ENCODE results near the gene PTGDS. TPM values are rescaled to one million over a fixed set of nuclear protein-coding genes. Genes with fewer than 3 reads are reported as not detected.
"Not testable (repeated sequence)": the region's sequence is repeated elsewhere in the genome, so short reads cannot be mapped to it uniquely, and the experiment has no call there.

The PTGDS gene
- polyA plus RNA-seq, 12 donors: 5.3 to 30.3 (median 13.6) TPM; not detected in 2

GRCh38 chr9:136985853-136986252 is 8.5 kb downstream of the PTGDS start:
- DNase-seq: no peak

DNA sequence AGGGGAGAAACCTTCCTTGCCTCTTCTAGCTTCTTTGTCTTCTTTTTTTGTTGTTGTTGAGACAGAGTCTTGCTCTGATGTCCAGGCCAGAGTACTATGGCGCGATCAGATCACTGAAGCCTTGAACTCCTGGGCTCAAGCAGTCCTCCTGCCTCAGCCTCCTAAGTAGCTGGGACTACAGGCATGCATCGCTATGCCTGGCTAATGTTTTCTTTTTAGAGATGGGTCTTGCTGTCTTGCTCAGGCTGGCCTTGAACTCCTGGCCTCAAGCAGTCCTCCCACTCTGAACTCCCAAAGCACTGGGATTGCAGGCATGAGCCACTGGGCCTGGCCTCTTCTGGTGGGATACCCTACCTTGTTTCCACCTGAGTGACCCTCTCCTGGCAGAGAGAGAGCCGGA is 11.6 kb downstream of the PTGDS start:
- DNase-seq: no peak

- no peak for DNase-seq
Measured at GRCh38 chr9:136990242-136990911, 13.1 kb downstream of the PTGDS start.

DNA sequence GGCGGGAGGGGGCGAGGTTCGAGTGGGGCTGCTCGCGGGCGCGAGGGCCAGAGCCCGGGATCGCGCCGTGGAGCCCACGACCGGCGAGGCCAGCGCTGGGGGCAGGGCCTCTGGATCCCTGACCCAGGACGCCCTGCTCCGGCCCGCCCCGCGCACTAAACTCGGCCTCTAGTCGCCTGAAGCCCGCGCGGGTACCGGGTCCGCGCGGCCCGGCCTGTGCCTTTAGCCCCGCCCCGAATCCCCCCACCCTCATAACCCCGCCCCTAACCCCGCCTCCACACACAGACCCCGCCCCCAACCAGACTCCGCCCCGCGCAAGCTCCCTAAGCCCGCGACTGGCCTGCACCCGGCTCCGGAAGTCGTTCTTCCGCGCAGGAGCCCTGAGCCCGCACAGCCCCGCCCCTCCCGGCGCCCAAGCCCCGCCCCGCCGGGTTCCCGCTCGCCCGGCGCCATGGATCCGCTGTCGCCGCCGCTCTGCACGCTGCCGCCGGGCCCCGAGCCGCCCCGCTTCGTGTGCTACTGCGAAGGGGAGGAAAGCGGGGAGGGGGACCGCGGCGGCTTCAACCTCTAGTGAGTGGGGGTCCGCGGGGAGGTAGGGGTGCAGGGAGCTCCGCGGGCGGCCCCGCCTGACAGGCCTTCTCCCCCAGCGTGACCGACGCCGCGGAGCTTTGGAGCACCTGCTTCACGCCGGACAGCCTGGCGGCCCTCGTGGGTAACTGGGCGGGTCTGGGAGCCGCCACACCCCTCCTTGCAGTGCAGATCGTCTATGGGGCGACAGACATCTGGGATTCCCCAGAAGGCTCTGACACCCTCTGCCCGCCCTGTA is 14.9 kb downstream of the PTGDS start, which contains the start of gene PAXX:
PAXX (plus strand) TSS at position 430 of the 826 bp plus-strand sequence; CDS start at position 452, 22 bp downstream.
- DNase-seq: peak; percentile 83

- DNase-seq: no peak
Measured at GRCh38 chr9:136992819-136993369, 15.6 kb downstream of the PTGDS start.

DNA sequence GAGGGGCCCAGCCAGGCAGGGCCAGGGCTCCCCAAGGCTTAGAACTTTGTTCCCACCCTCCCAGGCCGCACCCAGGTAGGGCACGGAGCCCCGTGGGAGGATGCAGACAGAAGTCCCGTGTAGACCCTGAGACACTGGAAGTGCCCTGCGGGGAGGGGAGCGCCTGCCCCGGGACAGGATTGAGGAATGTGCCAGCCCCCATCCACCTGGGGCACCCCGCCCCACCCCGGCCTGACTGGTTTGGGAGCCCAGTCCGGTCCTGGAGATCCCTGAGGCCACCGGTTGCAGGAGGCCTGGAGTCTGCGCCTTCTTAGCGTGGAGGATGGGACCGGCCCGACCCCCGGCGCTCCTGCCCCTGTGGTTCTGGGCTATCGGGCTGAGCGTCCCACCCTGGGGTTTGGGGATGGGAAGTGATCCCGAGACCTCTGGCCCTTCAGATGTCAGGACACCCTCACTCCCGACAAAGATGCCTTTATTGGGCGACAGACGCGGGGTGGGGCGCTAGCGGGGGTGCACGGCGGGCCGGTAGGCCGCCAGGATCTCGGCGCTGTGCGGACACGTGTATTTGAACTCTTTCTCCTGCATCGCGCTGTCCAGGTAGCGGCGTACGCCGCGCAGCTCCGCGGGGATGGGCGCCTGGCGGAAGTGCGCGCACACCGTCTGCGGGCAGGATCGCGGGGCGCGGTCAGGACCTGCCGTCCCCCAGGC is 17.0 kb downstream of the PTGDS start:
- no peak for DNase-seq

DNA sequence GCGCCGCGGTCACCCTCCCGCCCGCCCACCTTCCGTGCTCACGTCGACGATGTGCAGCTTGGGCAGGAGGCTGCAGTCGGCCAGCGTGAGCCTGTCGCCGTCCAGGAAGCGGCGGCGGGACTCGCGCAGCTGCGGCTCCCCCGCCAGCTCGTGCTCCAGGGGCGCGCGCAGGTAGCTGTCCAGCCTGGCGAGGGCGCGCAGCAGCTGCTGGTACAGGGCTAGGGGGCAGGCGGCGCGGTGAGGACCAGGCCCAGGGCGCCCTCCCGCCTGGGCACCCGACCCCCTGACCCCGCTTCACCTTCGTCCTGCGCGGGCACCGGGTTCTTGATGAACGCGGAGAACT is 17.6 kb downstream of the PTGDS start:
- DNase-seq: no peak

DNA sequence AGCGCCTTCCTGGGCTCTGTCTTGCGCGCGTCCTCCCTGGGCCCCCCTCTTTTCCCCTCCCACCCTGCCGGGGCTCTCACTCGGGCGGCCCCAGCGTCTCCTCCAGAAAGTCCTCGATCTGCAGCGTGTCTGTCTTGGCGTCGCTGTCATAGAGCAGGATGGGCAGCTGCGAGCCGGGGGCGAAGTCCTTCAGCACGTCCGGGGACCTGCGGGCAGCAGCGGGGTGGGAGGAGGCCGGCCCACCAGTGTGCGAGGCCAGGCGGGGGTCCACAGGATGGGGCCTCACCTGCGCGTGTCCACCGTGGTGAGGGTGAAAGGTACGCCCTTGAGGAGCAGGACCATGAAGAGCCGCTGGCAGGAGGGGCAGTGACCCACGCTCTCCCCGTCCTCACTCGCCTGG is 18.1 kb downstream of the PTGDS start:
- no peak for DNase-seq

GRCh38 chr9:136995772-136996311 is 18.5 kb downstream of the PTGDS start:
- no peak for DNase-seq

GRCh38 chr9:136996361-136997292 is 19.3 kb downstream of the PTGDS start, which contains the start of gene CLIC3:
Gene CLIC3 (minus strand): TSS chr9:136996568. CDS start chr9:136996543, 25 bp downstream.
- DNase-seq: no peak

DNA sequence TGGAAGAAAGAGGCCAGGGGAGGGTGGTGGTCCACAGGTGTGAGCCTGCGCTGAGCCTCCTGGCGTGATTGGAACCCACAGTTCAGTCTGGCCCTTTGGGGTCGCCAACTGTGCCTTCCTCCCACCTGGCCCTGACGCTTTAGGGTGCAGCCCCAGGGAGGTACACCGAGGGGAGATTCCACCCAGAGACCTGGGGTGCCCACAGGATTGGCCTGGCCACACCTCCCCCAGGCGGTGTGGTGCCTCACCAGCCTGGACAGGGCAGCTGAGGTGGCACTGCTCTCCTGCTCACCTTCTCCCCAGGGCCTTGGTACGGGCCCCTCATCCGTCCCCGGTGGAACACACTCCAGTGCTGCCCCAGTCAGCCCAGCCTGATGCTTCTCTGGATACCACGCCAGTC is 20.1 kb downstream of the PTGDS start:
- no peak for DNase-seq

DNA sequence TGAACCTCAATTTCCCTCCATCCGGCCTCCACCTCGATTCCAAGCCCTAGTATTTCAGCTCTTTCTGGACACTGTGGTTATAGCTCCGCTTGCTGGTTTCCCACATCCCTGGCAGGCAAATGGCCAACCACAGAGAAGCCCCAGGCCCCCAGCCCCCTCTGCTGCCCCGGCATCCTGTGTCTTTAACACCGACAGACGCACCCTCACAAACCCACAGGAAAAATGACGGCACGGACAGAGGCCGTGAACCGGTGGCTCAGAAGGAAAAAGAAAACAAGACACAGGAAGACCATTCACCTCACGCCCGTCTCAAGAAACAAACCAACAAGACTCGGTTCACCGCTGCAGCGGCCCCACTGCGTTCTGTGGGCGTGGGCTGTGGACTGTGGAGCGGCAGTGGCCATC is 20.5 kb downstream of the PTGDS start:
- no peak for DNase-seq

GRCh38 chr9:137000177-137000930 is 23.1 kb downstream of the PTGDS start:
- no peak for DNase-seq

GRCh38 chr9:137001857-137002645 is 24.7 kb downstream of the PTGDS start:
- DNase-seq: no peak

DNA sequence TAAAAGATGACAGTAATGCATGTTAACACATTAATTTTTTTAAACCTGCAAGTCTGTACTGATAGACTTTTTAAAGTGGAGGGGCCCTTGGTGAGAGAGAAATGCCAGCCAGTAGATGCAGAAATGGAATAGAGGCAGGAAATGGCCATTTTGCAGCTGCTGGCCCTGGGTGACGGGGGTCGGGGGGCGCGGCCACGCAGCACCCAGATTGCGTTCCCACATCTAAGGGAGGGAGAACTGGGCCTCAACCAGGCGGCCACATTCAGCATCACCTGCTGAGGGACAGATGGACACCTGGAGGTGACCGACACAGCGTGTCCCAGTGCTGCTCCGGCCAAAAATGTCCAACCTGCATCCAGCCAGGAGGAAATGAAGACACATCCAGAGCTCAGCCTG is 25.3 kb downstream of the PTGDS start:
- no peak for DNase-seq

- DNase-seq: not testable (repeated sequence)
Measured at GRCh38 chr9:137004285-137004684, 27.0 kb downstream of the PTGDS start.

DNA sequence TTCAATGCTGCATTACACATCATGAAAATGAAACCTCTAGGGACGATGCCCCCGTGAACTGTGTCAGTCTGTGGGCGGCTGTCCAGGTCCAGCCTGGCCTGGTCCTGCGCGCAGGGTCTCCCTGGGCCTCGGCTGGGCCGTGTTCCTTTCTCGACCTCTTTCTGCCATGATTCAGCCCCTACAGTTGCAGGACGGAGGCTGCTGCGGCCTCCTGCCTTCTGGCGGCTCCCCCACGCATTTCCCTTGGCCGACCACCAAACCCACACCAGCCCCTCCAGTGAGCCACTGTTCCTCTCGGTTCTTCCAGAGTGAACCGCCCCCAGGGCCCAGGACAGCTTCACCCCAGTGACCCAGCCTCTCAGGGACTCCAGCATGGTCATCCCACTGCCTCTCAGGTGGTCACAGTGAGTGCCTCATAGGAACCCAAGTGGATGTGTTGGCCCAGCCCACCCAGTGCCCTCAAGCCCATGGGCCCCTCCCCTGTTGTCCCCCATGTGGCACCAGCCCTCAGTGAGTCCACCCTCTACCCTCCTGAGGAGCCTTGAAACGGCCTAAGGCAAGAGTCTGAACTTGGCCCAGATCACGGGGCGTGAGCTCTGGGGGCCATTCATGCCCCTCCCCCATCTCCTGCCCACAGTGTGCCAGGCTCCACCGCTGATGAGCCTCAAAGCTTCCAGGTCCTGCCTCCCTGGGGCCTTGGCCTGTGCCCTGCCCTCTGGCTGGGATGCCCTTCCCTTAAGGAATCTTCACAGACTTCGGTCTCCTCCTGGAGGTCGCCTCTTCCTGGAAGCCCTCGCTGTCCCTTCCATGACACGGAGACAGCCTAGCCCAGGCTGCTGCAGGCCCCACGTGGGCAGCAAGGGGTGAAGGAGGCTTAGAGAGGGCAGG is 29.1 kb downstream of the PTGDS start:
- no peak for DNase-seq

All from muscle of arm (tissue), 12 donors.